SU-DHL-6 (cell line): ENCODE results near the gene SEC22A.

Experiments
- H2AFZ ChIP-seq: fragments of 200-600 bp; sonication (generic); 2 replicates; pipeline ENCODE4 v1.6.1; 2014; ENCODE audit warnings: low read depth, mild to moderate bottlenecking, moderate library complexity, mixed read lengths, antibody characterized with exemption, low read length; ENCODE audit not compliant: severe bottlenecking
- H3F3A ChIP-seq: fragments of 200-600 bp; shearing (Covaris generic); 2 replicates; pipeline ENCODE4 v1.6.0; 2016; ENCODE audit warnings: antibody characterized with exemption, mild to moderate bottlenecking; ENCODE audit not compliant: insufficient read depth
- H3K27ac ChIP-seq: fragments of 200-600 bp; sonication (generic); 2 replicates; pipeline ENCODE4 v1.5.1; 2016; ENCODE audit warnings: low read depth, mild to moderate bottlenecking, low read length, moderate library complexity, mixed read lengths
- H3K27me3 ChIP-seq: fragments of 200-600 bp; sonication (generic), shearing (Covaris generic); 2 replicates; pipeline ENCODE4 v1.6.0; 2014; ENCODE audit warnings: mild to moderate bottlenecking, low read length
- H3K36me3 ChIP-seq: fragments of 200-600 bp; sonication (generic); 2 replicates; pipeline ENCODE4 v1.6.1; 2014; ENCODE audit warnings: mild to moderate bottlenecking, low read length, mixed read lengths
- H3K4me2 ChIP-seq: fragments of 300-600, 200-600 bp; shearing (Covaris generic), sonication (generic); 2 replicates; pipeline ENCODE4 v1.6.0; 2014; ENCODE audit warnings: low read length, low read depth, mild to moderate bottlenecking; ENCODE audit not compliant: poor library complexity, severe bottlenecking
- H3K4me3 ChIP-seq: fragments of 200-600 bp; sonication (generic); 2 replicates; pipeline ENCODE4 v1.5.1; 2014; ENCODE audit warnings: antibody characterized with exemption, low read length, mild to moderate bottlenecking, mixed read lengths; ENCODE audit not compliant: insufficient read depth, poor library complexity, severe bottlenecking
- H3K79me2 ChIP-seq: fragments of 200-600 bp; sonication (generic); 2 replicates; pipeline ENCODE4 v1.6.1; 2014; ENCODE audit warnings: mild to moderate bottlenecking, low read length, moderate library complexity; ENCODE audit not compliant: insufficient read depth
- H3K9ac ChIP-seq: fragments of 200-600 bp; sonication (generic); 2 replicates; pipeline ENCODE4 v1.7.0; 2014; ENCODE audit warnings: mild to moderate bottlenecking, low read length
- H3K9me2 ChIP-seq: fragments of 200-600 bp; sonication (generic); replicated peaks from 2 replicates; pipeline ENCODE4 v1.6.1; 2014; ENCODE audit warnings: low read length; ENCODE audit not compliant: insufficient read depth
- H3K9me3 ChIP-seq: fragments of 200-600 bp; sonication (generic); 2 replicates; pipeline ENCODE4 v1.6.1; 2014; ENCODE audit warnings: low read length, mixed read lengths; ENCODE audit not compliant: insufficient read depth
- H4K20me1 ChIP-seq: fragments of 200-600 bp; sonication (generic); 2 replicates; pipeline ENCODE4 v1.6.1; 2014; ENCODE audit warnings: low read depth, mild to moderate bottlenecking, antibody characterized with exemption, low read length, moderate library complexity, mixed read lengths
- CTCF ChIP-seq: fragments of 200-600 bp; sonication (generic); IDR thresholded peaks from one replicate; pipeline ENCODE4 v1.5.1; 2017; ENCODE audit warnings: antibody characterized with exemption, mild to moderate bottlenecking, low read length, moderate library complexity; ENCODE audit not compliant: insufficient read depth, poor library complexity, severe bottlenecking
- EZH2phosphoT487 ChIP-seq: fragments of 200-600 bp; sonication (generic), shearing (Covaris generic); conservative IDR thresholded peaks from 2 replicates; pipeline ENCODE4 v1.6.1; 2018; ENCODE audit warnings: mild to moderate bottlenecking, antibody characterized with exemption, low read length, moderate library complexity, mixed read lengths

The SEC22A gene

GRCh38 chr3:123289391-123290106, 87.8 kb downstream of the SEC22A start:
- TF ChIP-seq EZH2phosphoT487 (no peak), CTCF (no peak)
- Histone ChIP-seq H3K9ac (no peak overlapping the region), H3K27me3 (no peaks in the 10 kb centered on the region)

GRCh38 chr3:123290107-123290930, 88.6 kb downstream of the SEC22A start:
- no peaks in the 10 kb centered on the region for H3K9me3 ChIP-seq
- no peak overlapping the region for H2AFZ ChIP-seq
- H3K36me3 ChIP-seq, result no peaks in the 10 kb centered on the region
- H3K9me2 ChIP-seq, result no peaks in the 10 kb centered on the region
- no peak overlapping the region for H3K9ac ChIP-seq
- H3F3A ChIP-seq, result no peaks in the 10 kb centered on the region
- H3K27me3 ChIP-seq, result no peaks in the 10 kb centered on the region
- H3K27ac ChIP-seq, result no peak overlapping the region
- no peak overlapping the region for H3K4me2 ChIP-seq
- H3K4me3 ChIP-seq, result no peak overlapping the region
- TF ChIP-seq CTCF, result no peak
- TF ChIP-seq EZH2phosphoT487, result no peak
- no peaks in the 10 kb centered on the region for H3K79me2 ChIP-seq
- H4K20me1 ChIP-seq, result no peaks in the 10 kb centered on the region

More at GRCh38 chr3:123289391-123290106, 87.8 kb downstream of the SEC22A start:
- Histone ChIP-seq H3K36me3 (no peaks in the 10 kb centered on the region), H3K79me2 (no peaks in the 10 kb centered on the region), H3F3A (no peaks in the 10 kb centered on the region), H3K4me2 (no peak overlapping the region), H4K20me1 (no peaks in the 10 kb centered on the region; the same call in 1 of the 2 replicates), H3K27ac (no peak overlapping the region), H3K9me3 (no peaks in the 10 kb centered on the region), H3K9me2 (no peaks in the 10 kb centered on the region), H2AFZ (no peak overlapping the region), H3K4me3 (no peak overlapping the region)

- TF ChIP-seq CTCF (no peak), EZH2phosphoT487 (no peak)
- no peak overlapping the region for H3K4me2 ChIP-seq
- no peaks in the 10 kb centered on the region for H3K27me3 ChIP-seq
- no peaks in the 10 kb centered on the region for H4K20me1 ChIP-seq
- H3K9ac ChIP-seq, result no peak overlapping the region
- H3K4me3 ChIP-seq, result no peak overlapping the region
- no peaks in the 10 kb centered on the region for H3F3A ChIP-seq
- no peaks in the 10 kb centered on the region for H3K9me2 ChIP-seq
- no peak overlapping the region for H3K27ac ChIP-seq
- no peak overlapping the region for H2AFZ ChIP-seq
- H3K9me3 ChIP-seq, result no peaks in the 10 kb centered on the region
- no peaks in the 10 kb centered on the region for H3K36me3 ChIP-seq
- H3K79me2 ChIP-seq, result no peaks in the 10 kb centered on the region
These were observed 89.2 kb downstream of the SEC22A start for GRCh38 chr3:123290962-123291361.
